H7 (cell line): Measurements from ENCODE around the gene PDE7B. TPM values are rescaled to one million over a fixed set of nuclear protein-coding genes. Genes with fewer than 3 reads are reported as not detected.
A peak's percentile ranks its signal among the peaks of the same experiment; 100 is the strongest.

Source experiments
- DNase-seq: peaks from one replicate; pipeline ENCODE4 v3.0.0; 2012
- H3K27me3 ChIP-seq: 2 replicates; pipeline ENCODE4 v1.6.0; 2011; ENCODE audit warnings: mild to moderate bottlenecking, low read length; ENCODE audit not compliant: control insufficient read depth, insufficient read depth
- H3K36me3 ChIP-seq: replicated peaks from 2 replicates; pipeline ENCODE4 v1.5.1; 2011; ENCODE audit warnings: low read length; ENCODE audit not compliant: control insufficient read depth, insufficient read depth
- H3K4me3 ChIP-seq: 2 replicates; pipeline ENCODE4 v1.5.1; 2011; ENCODE audit warnings: low read depth, mild to moderate bottlenecking, control low read depth, low read length, moderate library complexity; ENCODE audit not compliant: insufficient read depth
- total RNA-seq: library from RNA; depleted of rRNA; stranded (reverse); fragments of >200 nt; shearing (Covaris generic); gene quantifications from 2 replicates; pipeline ENCODE4 v1.2.3, GENCODE V29; 2014

PDE7B gene
- total RNA-seq, 1 experiment from 2014 or later = not detected

GRCh38 chr6:136016228-136017225, 165.0 kb downstream of the PDE7B start:
- no peaks in the 10 kb centered on the region for H3K36me3 ChIP-seq
- DNase-seq = no peak
- no peak overlapping the region for H3K4me3 ChIP-seq
- no peaks in the 10 kb centered on the region for H3K27me3 ChIP-seq

- DNase-seq = no peak
- Histone ChIP-seq H3K4me3 (no peak overlapping the region), H3K27me3 (no peaks in the 10 kb centered on the region), H3K36me3 (no peaks in the 10 kb centered on the region)
These were observed 169.2 kb downstream of the PDE7B start for GRCh38 chr6:136020691-136021090.

- no peak overlapping the region for H3K4me3 ChIP-seq
- no peaks in the 10 kb centered on the region for H3K27me3 ChIP-seq
- no peaks in the 10 kb centered on the region for H3K36me3 ChIP-seq
- no peak for DNase-seq
These were observed 170.8 kb downstream of the PDE7B start for GRCh38 chr6:136022224-136022874.

GRCh38 chr6:136024711-136025110, 173.2 kb downstream of the PDE7B start:
- no peak for DNase-seq
- H3K4me3 ChIP-seq = no peak overlapping the region
- no peaks in the 10 kb centered on the region for H3K36me3 ChIP-seq
- H3K27me3 ChIP-seq = no peaks in the 10 kb centered on the region

GRCh38 chr6:136025736-136026135, 174.2 kb downstream of the PDE7B start:
- no peak for DNase-seq
- no peaks in the 10 kb centered on the region for H3K27me3 ChIP-seq

GRCh38 chr6:136030131-136030530, 178.6 kb downstream of the PDE7B start:
- Histone ChIP-seq H3K27me3 (no peaks in the 10 kb centered on the region), H3K4me3 (no peak overlapping the region), H3K36me3 (no peaks in the 10 kb centered on the region)
- DNase-seq = no peak

More at GRCh38 chr6:136025736-136026135, 174.2 kb downstream of the PDE7B start:
- Histone ChIP-seq H3K4me3 (no peak overlapping the region), H3K36me3 (no peaks in the 10 kb centered on the region)

GRCh38 chr6:136031982-136032381, 180.5 kb downstream of the PDE7B start:
- Histone ChIP-seq H3K4me3 (no peak overlapping the region), H3K27me3 (no peaks in the 10 kb centered on the region), H3K36me3 (no peaks in the 10 kb centered on the region)
- no peak for DNase-seq

GRCh38 chr6:136033416-136033815, 181.9 kb downstream of the PDE7B start:
- Histone ChIP-seq H3K27me3 (no peaks in the 10 kb centered on the region), H3K36me3 (no peaks in the 10 kb centered on the region), H3K4me3 (no peak overlapping the region)
- DNase-seq = no peak

- Histone ChIP-seq H3K27me3 (no peaks in the 10 kb centered on the region), H3K36me3 (no peaks in the 10 kb centered on the region), H3K4me3 (no peak overlapping the region)
- DNase-seq = peak; percentile 59
These were observed 182.9 kb downstream of the PDE7B start for GRCh38 chr6:136034422-136034821.

GRCh38 chr6:136035378-136036070, 184.0 kb downstream of the PDE7B start:
- DNase-seq = no peak
- H3K36me3 ChIP-seq = no peaks in the 10 kb centered on the region

GRCh38 chr6:136036071-136036380, 184.5 kb downstream of the PDE7B start:
- DNase-seq = no peak
- H3K4me3 ChIP-seq = no peak overlapping the region
- H3K27me3 ChIP-seq = no peaks in the 10 kb centered on the region
- H3K36me3 ChIP-seq = no peaks in the 10 kb centered on the region

More at GRCh38 chr6:136035378-136036070, 184.0 kb downstream of the PDE7B start:
- no peaks in the 10 kb centered on the region for H3K27me3 ChIP-seq
- no peak overlapping the region for H3K4me3 ChIP-seq

- H3K27me3 ChIP-seq = no peaks in the 10 kb centered on the region
- DNase-seq = no peak
- H3K4me3 ChIP-seq = no peak overlapping the region
- no peaks in the 10 kb centered on the region for H3K36me3 ChIP-seq
These were observed 185.1 kb downstream of the PDE7B start for GRCh38 chr6:136036601-136037000.

GRCh38 chr6:136037242-136037875, 185.9 kb downstream of the PDE7B start:
- H3K4me3 ChIP-seq = no peak overlapping the region
- H3K27me3 ChIP-seq = no peaks in the 10 kb centered on the region
- no peak for DNase-seq
- no peaks in the 10 kb centered on the region for H3K36me3 ChIP-seq

- Histone ChIP-seq H3K36me3 (no peaks in the 10 kb centered on the region), H3K27me3 (no peaks in the 10 kb centered on the region), H3K4me3 (no peak overlapping the region)
- DNase-seq = no peak
These were observed 186.5 kb downstream of the PDE7B start for GRCh38 chr6:136037876-136038460.
